Keratinocyte (primary cell): Measurements from ENCODE around the gene BEGAIN. TPM values are rescaled to one million over a fixed set of nuclear protein-coding genes. Genes with fewer than 3 reads are reported as not detected.

Source experiments
- DNase-seq: peaks from one replicate; pipeline ENCODE4 v3.0.0-alpha.2; 2011; ENCODE audit warnings: low read depth, missing footprints, low spot score
- FAIRE-seq: peaks from 2 replicates; lab custom pipeline; 2011; peaks lifted over from hg19 to GRCh38; lab: Jason Lieb, UNC
- H2AFZ ChIP-seq: 2 replicates; pipeline ENCODE4 v1.6.0; 2012; ENCODE audit warnings: low read length, control low read depth, inconsistent platforms; ENCODE audit not compliant: control insufficient read depth
- H3K27ac ChIP-seq: 2 replicates; pipeline ENCODE4 v1.5.1; 2011; ENCODE audit warnings: low read length; ENCODE audit not compliant: control insufficient read depth, insufficient read depth
- H3K27me3 ChIP-seq: 3 replicates; pipeline ENCODE4 v1.6.0; 2011; ENCODE audit warnings: low read length; ENCODE audit not compliant: control insufficient read depth, insufficient read depth; ENCODE audit errors: extremely low read depth
- H3K36me3 ChIP-seq, 2 experiments: 2 replicates in 1 of 2; 3 replicates in 1 of 2; pipeline ENCODE4 v1.5.1; 2011; ENCODE audit warnings: low read length in 2 of 2, mild to moderate bottlenecking in 1 of 2; ENCODE audit not compliant: control insufficient read depth in 2 of 2, insufficient read depth in 2 of 2; ENCODE audit errors: extremely low read depth in 1 of 2
- H3K4me1 ChIP-seq: 3 replicates; pipeline ENCODE4 v1.5.1; 2011; ENCODE audit warnings: low read length; ENCODE audit not compliant: control insufficient read depth, insufficient read depth; ENCODE audit errors: extremely low read depth
- H3K4me2 ChIP-seq: 3 replicates; pipeline ENCODE4 v1.6.0; 2011; ENCODE audit warnings: low read depth, low read length; ENCODE audit not compliant: control insufficient read depth, insufficient read depth; ENCODE audit errors: extremely low read depth
- H3K4me3 ChIP-seq, 3 experiments: fragments of 200-600 bp in 1 of 3; sonication (generic) in 1 of 3; 2 replicates in 2 of 3; 3 replicates in 1 of 3; pipeline ENCODE4 v1.5.1; 2011 to 2016; ENCODE audit warnings: low read length in 3 of 3, mild to moderate bottlenecking in 3 of 3, control low read depth in 2 of 3, inconsistent platforms in 1 of 3, low read depth in 1 of 3, mixed read lengths in 1 of 3, mixed run types in 1 of 3, moderate library complexity in 1 of 3; ENCODE audit not compliant: control insufficient read depth in 2 of 3, insufficient read depth in 2 of 3; ENCODE audit errors: extremely low read depth in 1 of 3
- H3K79me2 ChIP-seq: 2 replicates; pipeline ENCODE4 v1.6.0; 2012; ENCODE audit warnings: low read length; ENCODE audit not compliant: control insufficient read depth, insufficient read depth
- H3K9ac ChIP-seq: 3 replicates; pipeline ENCODE4 v1.6.0; 2011; ENCODE audit warnings: low read length; ENCODE audit not compliant: control insufficient read depth, insufficient read depth; ENCODE audit errors: extremely low read depth
- H3K9me1 ChIP-seq: 3 replicates; pipeline ENCODE4 v1.6.0; 2011; ENCODE audit warnings: low read length; ENCODE audit not compliant: control insufficient read depth, insufficient read depth; ENCODE audit errors: extremely low read depth
- H3K9me3 ChIP-seq: 2 replicates; pipeline ENCODE4 v1.5.1; 2012; ENCODE audit warnings: low read depth, low read length; ENCODE audit not compliant: control insufficient read depth
- H4K20me1 ChIP-seq: 3 replicates; pipeline ENCODE4 v1.6.0; 2011; ENCODE audit warnings: low read length; ENCODE audit not compliant: control insufficient read depth, insufficient read depth; ENCODE audit errors: extremely low read depth
- EZH2 ChIP-seq: IDR thresholded peaks from one replicate; pipeline ENCODE4 v1.6.1; 2012; ENCODE audit warnings: inconsistent platforms, mild to moderate bottlenecking, low read length, moderate library complexity
- dilution Hi-C: fragments of 300-500 bp; cut with MboI; formaldehyde crosslinking; loops from one replicate; pipeline ENCODE4 v1.7.0; 2020; ENCODE audit warnings: low sequenced_read_pairs; ENCODE audit not compliant: extremely low pct_ligation_motif_present
- polyA plus RNA-seq, 5 experiments: library from polyadenylated mRNA; depleted of rRNA in 3 of 5; stranded (reverse) in 3 of 5; stranded (forward) in 1 of 5; unstranded in 1 of 5; fragments of >200 nt; gene quantifications; 1 replicate in 1 of 5; 2 replicates in 3 of 5; 3 replicates in 1 of 5; pipeline versions ENCODE4 v1.2.1 to v1.2.3, GENCODE V29; 2011 to 2012; ENCODE audit warnings: missing spikeins in 2 of 5, low read depth in 1 of 5, low replicate concordance in 1 of 5
- TF ChIP-seq, protein P1 (sequence below), 3 experiments: IDR thresholded peaks in 1 of 3; conservative IDR thresholded peaks in 1 of 3; optimal IDR thresholded peaks in 1 of 3; 2 replicates in 2 of 3; 3 replicates in 1 of 3; pipeline versions ENCODE3 to v1.5.1; 2011; ENCODE audit warnings: low read length in 3 of 3, mild to moderate bottlenecking in 3 of 3, moderate library complexity in 2 of 3, control low read depth in 1 of 3, inconsistent platforms in 1 of 3; ENCODE audit not compliant: insufficient read depth in 2 of 3; ENCODE audit errors: extremely low read depth in 1 of 3

The BEGAIN gene
- polyA plus RNA-seq, 1 donor (not counting 4 experiments of a cell fraction or from before 2014, with no cell fraction given), result 0.25 TPM

DNA sequence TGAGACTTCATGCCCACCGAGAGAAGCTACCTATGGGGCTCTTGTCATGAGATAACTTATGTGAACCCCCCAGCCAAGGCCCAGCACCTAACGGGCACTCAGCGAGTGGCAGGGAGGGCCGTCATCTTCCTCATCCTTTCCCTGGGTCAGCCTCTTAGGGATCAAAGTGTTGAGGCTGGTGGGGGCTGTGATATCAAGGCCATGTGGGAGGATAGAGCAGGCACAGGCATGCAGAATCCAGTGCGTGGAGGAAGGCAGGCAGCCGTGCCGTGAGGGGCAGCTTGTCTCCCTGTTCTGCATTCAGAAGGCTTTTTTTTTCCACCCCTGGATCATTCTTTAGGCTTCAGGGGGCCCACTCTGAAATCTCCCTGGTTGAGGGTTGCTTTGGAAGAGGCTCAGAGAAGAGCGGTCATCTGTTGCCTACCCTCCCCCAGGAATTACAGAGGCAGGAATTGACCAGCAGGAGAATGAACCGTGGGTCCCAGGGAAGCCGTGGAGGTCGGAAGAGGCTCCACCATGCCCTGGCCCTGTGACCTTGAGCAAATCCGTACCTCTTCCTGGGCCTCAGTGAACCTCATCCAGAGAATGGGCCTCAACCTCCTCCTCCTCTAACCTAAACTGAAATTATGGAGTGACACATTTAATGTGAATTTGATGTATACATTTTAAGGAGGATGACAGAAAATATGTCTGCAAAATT lies 62.8 kb downstream of the BEGAIN start:
- DNase-seq, result no peak
- no peaks in the 10 kb centered on the region for H3K9me1 ChIP-seq
- dilution Hi-C loops, result no loop called here
- no peak overlapping the region for H2AFZ ChIP-seq
- no peaks in the 10 kb centered on the region for H3K79me2 ChIP-seq
- H3K27me3 ChIP-seq, result no peaks in the 10 kb centered on the region
- no peak overlapping the region for H3K9ac ChIP-seq
- TF ChIP-seq, protein P1, sequence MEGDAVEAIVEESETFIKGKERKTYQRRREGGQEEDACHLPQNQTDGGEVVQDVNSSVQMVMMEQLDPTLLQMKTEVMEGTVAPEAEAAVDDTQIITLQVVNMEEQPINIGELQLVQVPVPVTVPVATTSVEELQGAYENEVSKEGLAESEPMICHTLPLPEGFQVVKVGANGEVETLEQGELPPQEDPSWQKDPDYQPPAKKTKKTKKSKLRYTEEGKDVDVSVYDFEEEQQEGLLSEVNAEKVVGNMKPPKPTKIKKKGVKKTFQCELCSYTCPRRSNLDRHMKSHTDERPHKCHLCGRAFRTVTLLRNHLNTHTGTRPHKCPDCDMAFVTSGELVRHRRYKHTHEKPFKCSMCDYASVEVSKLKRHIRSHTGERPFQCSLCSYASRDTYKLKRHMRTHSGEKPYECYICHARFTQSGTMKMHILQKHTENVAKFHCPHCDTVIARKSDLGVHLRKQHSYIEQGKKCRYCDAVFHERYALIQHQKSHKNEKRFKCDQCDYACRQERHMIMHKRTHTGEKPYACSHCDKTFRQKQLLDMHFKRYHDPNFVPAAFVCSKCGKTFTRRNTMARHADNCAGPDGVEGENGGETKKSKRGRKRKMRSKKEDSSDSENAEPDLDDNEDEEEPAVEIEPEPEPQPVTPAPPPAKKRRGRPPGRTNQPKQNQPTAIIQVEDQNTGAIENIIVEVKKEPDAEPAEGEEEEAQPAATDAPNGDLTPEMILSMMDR (optimal IDR thresholded peaks at IDR 0.05 in 1 of 3, IDR thresholded peaks at IDR 0.05 in 1 of 3, conservative IDR thresholded peaks at IDR 0.05 in 1 of 3; ENCODE audit: extremely low read depth in 1 of 3, insufficient read depth in 2 of 3, low read length in 3 of 3), result no peak
- TF ChIP-seq EZH2, result no peak
- FAIRE-seq, result no peak
- peaks cover 0 to 5% of the 10 kb centered on the region in 2 experiments for H3K36me3 ChIP-seq
- no peaks in the 10 kb centered on the region for H3K9me3 ChIP-seq
- H3K27ac ChIP-seq, result no peak overlapping the region
- H4K20me1 ChIP-seq, result no peaks in the 10 kb centered on the region
- no peaks in the 10 kb centered on the region for H3K4me1 ChIP-seq
- H3K4me2 ChIP-seq, result no peak overlapping the region
- H3K4me3 ChIP-seq, result no peak overlapping the region

DNA sequence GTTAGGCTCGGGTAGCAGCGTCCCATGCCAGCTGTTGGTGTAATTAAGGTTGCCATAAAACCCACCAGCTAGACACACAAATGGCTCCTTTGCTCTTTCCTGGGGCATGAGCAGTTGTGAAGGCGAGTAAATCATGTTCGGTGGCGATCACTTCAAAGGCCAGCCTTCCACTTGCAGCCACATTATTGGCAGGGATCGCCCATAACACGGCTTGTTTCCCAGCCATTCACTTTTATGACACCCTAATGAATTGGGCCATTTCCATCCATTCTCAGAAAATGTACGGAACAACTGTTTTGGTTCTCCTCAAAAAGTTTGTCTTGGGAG lies 63.4 kb downstream of the BEGAIN start:
- Histone ChIP-seq H3K27ac (no peak overlapping the region), H3K9me1 (no peaks in the 10 kb centered on the region), H4K20me1 (no peaks in the 10 kb centered on the region), H3K4me1 (no peaks in the 10 kb centered on the region), H3K4me2 (no peak overlapping the region), H3K9ac (no peak overlapping the region), H3K27me3 (no peaks in the 10 kb centered on the region), H3K79me2 (no peaks in the 10 kb centered on the region), H3K36me3 (peaks cover 0 to 5% of the 10 kb centered on the region in 2 experiments), H2AFZ (no peak overlapping the region), H3K9me3 (no peaks in the 10 kb centered on the region), H3K4me3 (no peak overlapping the region)
- dilution Hi-C loops, result no loop called here
- FAIRE-seq (no peak), DNase-seq (no peak)
- no peak for TF ChIP-seq EZH2
- TF ChIP-seq, protein P1 (optimal IDR thresholded peaks at IDR 0.05 in 1 of 3, IDR thresholded peaks at IDR 0.05 in 1 of 3, conservative IDR thresholded peaks at IDR 0.05 in 1 of 3; ENCODE audit: extremely low read depth in 1 of 3, insufficient read depth in 2 of 3, low read length in 3 of 3), result no peak
